Fibroblast of lung (primary cell): Measurements from ENCODE around the gene OR1A2. TPM values are rescaled to one million over a fixed set of nuclear protein-coding genes. Genes with fewer than 3 reads are reported as not detected.

Experiments
- DNase-seq, 2 donors: peaks; one replicate each; pipeline versions ENCODE4 v3.0.0 to v3.0.0-alpha.2; 2010; ENCODE audit warnings: low read depth in 2 of 2
- H2AFZ ChIP-seq: 2 replicates; pipeline ENCODE4 v1.5.1; 2012; ENCODE audit warnings: low read length, control low read depth, inconsistent platforms
- H3K27ac ChIP-seq: 2 replicates; pipeline ENCODE4 v1.5.1; 2011; ENCODE audit warnings: low read length, control low read depth; ENCODE audit not compliant: insufficient read depth
- H3K27me3 ChIP-seq: 2 replicates; pipeline ENCODE4 v1.5.1; 2011; ENCODE audit warnings: mild to moderate bottlenecking, low read length; ENCODE audit not compliant: control insufficient read depth, insufficient read depth
- H3K36me3 ChIP-seq: 2 replicates; pipeline ENCODE4 v1.5.1; 2011; ENCODE audit warnings: low read length; ENCODE audit not compliant: control insufficient read depth, insufficient read depth
- H3K4me1 ChIP-seq: 2 replicates; pipeline ENCODE4 v1.5.1; 2011; ENCODE audit warnings: low read length; ENCODE audit not compliant: control insufficient read depth, insufficient read depth; ENCODE audit errors: extremely low read depth
- H3K4me2 ChIP-seq: 2 replicates; pipeline ENCODE4 v1.5.1; 2011; ENCODE audit warnings: low read length, control low read depth; ENCODE audit not compliant: insufficient read depth; ENCODE audit errors: extremely low read depth
- H3K4me3 ChIP-seq, 4 experiments: fragments of 200-600 bp in 1 of 4; sonication (generic) in 1 of 4; replicated peaks in 1 of 4; 2 replicates each; pipeline ENCODE4 v1.5.1; 2011 to 2016; ENCODE audit warnings: low read length in 4 of 4, low read depth in 3 of 4, mild to moderate bottlenecking in 3 of 4, control low read depth in 2 of 4, inconsistent platforms in 1 of 4, mixed read lengths in 1 of 4; ENCODE audit not compliant: insufficient read depth in 1 of 4; ENCODE audit errors: control extremely low read depth in 1 of 4
- H3K79me2 ChIP-seq: 2 replicates; pipeline ENCODE4 v1.5.1; 2012; ENCODE audit warnings: mild to moderate bottlenecking, low read length, inconsistent platforms; ENCODE audit not compliant: control insufficient read depth, insufficient read depth
- H3K9ac ChIP-seq: 2 replicates; pipeline ENCODE4 v1.5.1; 2011; ENCODE audit warnings: mild to moderate bottlenecking, low read length, control low read depth; ENCODE audit not compliant: insufficient read depth
- H3K9me3 ChIP-seq: 2 replicates; pipeline ENCODE4 v1.5.1; 2012; ENCODE audit warnings: low read depth, low read length; ENCODE audit not compliant: control insufficient read depth, insufficient read depth
- H4K20me1 ChIP-seq: 2 replicates; pipeline ENCODE4 v1.5.1; 2011; ENCODE audit warnings: low read length; ENCODE audit not compliant: control insufficient read depth, insufficient read depth; ENCODE audit errors: extremely low read depth
- EZH2 ChIP-seq: IDR thresholded peaks from 2 replicates; pipeline ENCODE4 v1.5.1; 2012; ENCODE audit warnings: low read length, control low read depth, mild to moderate bottlenecking; ENCODE audit errors: missing control alignments
- polyA minus RNA-seq: library from RNA; depleted of rRNA, polyadenylated mRNA; stranded (reverse); fragments of >200 nt; gene quantifications from 2 replicates; pipeline ENCODE4 v1.2.3, GENCODE V29; 2011; ENCODE audit warnings: low replicate concordance
- polyA plus RNA-seq, 2 donors: library from polyadenylated mRNA; depleted of rRNA in 1 of 2; stranded (reverse) in 1 of 2; unstranded in 1 of 2; fragments of >200 nt; gene quantifications; 2 replicates each; pipeline ENCODE4 v1.2.1, GENCODE V29; 2011 to 2012; ENCODE audit warnings: missing spikeins in 1 of 2
- total RNA-seq: library from RNA; depleted of rRNA; stranded (reverse); fragments of >200 nt; gene quantifications from 2 replicates; pipeline ENCODE4 v1.2.1, GENCODE V29; 2014
- TF ChIP-seq, protein P1 (sequence below), 2 donors: IDR thresholded peaks in 1 of 2; conservative IDR thresholded peaks in 1 of 2; 1 replicate in 1 of 2; 2 replicates in 1 of 2; pipeline ENCODE4 v1.5.1; 2011 to 2012; ENCODE audit warnings: low read length in 2 of 2, control low read depth in 1 of 2, inconsistent platforms in 1 of 2, low read depth in 1 of 2, mild to moderate bottlenecking in 1 of 2

Gene OR1A2, protein sequence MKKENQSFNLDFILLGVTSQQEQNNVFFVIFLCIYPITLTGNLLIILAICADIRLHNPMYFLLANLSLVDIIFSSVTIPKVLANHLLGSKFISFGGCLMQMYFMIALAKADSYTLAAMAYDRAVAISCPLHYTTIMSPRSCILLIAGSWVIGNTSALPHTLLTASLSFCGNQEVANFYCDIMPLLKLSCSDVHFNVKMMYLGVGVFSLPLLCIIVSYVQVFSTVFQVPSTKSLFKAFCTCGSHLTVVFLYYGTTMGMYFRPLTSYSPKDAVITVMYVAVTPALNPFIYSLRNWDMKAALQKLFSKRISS
- total RNA-seq (not detected in 2 replicates), polyA plus RNA-seq (not detected in 2 replicates), polyA minus RNA-seq (not detected in 2 replicates)
- not detected in 2 replicates for polyA plus RNA-seq (2012)

DNA sequence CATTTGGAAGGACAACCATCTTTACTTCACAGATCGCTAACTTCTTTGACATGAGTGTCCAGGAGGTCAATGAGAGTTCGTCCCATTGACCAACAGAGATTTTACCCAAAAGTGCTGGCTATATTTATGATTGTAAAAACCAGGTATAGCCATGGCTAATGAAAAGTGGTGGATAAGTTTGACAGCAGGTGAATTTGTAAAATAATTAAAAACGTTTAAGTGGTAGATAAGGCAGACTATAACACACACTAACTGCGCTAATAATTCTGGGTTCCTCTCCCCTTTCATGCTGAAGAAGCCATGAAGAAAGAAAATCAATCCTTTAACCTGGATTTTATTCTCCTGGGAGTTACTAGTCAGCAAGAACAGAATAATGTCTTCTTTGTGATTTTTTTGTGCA lies at the start of gene OR1A2:
Gene OR1A2, plus strand, starts transcription at position 301 of the 400 bp plus-strand sequence. Its CDS starts 0 bp downstream, at position 301.
- Histone ChIP-seq H3K27ac (no peak within 1 kb of the TSS), H3K9ac (no peak within 1 kb of the TSS), H3K4me1 (no peaks in the 10 kb centered on the region), H4K20me1 (no peaks in the 10 kb centered on the region), H3K79me2 (no peaks in the 10 kb centered on the region), H3K4me2 (no peak within 1 kb of the TSS), H3K36me3 (no peaks in the 10 kb centered on the region), H3K4me3 (no peak within 1 kb of the TSS), H3K9me3 (no peaks in the 10 kb centered on the region), H2AFZ (no peak within 1 kb of the TSS), H3K27me3 (no peaks in the 10 kb centered on the region)
- TF ChIP-seq, protein P1, sequence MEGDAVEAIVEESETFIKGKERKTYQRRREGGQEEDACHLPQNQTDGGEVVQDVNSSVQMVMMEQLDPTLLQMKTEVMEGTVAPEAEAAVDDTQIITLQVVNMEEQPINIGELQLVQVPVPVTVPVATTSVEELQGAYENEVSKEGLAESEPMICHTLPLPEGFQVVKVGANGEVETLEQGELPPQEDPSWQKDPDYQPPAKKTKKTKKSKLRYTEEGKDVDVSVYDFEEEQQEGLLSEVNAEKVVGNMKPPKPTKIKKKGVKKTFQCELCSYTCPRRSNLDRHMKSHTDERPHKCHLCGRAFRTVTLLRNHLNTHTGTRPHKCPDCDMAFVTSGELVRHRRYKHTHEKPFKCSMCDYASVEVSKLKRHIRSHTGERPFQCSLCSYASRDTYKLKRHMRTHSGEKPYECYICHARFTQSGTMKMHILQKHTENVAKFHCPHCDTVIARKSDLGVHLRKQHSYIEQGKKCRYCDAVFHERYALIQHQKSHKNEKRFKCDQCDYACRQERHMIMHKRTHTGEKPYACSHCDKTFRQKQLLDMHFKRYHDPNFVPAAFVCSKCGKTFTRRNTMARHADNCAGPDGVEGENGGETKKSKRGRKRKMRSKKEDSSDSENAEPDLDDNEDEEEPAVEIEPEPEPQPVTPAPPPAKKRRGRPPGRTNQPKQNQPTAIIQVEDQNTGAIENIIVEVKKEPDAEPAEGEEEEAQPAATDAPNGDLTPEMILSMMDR (conservative IDR thresholded peaks at IDR 0.05 in 1 of 2, IDR thresholded peaks at IDR 0.05 in 1 of 2; ENCODE audit: low read depth in 1 of 2, low read length in 2 of 2): no peak
- no peak for TF ChIP-seq EZH2
- no peak for DNase-seq

GRCh38 chr17:3157218-3157617 lies 40.1 kb upstream of the OR1A2 start:
- Histone ChIP-seq H3K4me1 (no peaks in the 10 kb centered on the region), H3K9me3 (no peaks in the 10 kb centered on the region), H2AFZ (no peak overlapping the region), H3K4me2 (no peak overlapping the region), H3K36me3 (no peaks in the 10 kb centered on the region), H4K20me1 (no peaks in the 10 kb centered on the region), H3K4me3 (no peak overlapping the region), H3K27ac (no peak overlapping the region), H3K27me3 (no peaks in the 10 kb centered on the region), H3K79me2 (no peaks in the 10 kb centered on the region), H3K9ac (no peak overlapping the region)
- DNase-seq: no peak
- TF ChIP-seq EZH2: no peak
- TF ChIP-seq, protein P1 (conservative IDR thresholded peaks at IDR 0.05 in 1 of 2, IDR thresholded peaks at IDR 0.05 in 1 of 2; ENCODE audit: low read depth in 1 of 2, low read length in 2 of 2): no peak

- Histone ChIP-seq H3K9me3 (no peaks in the 10 kb centered on the region), H3K4me2 (no peak overlapping the region), H3K79me2 (no peaks in the 10 kb centered on the region), H3K27ac (no peak overlapping the region), H3K4me3 (no peak overlapping the region), H3K36me3 (no peaks in the 10 kb centered on the region), H4K20me1 (no peaks in the 10 kb centered on the region), H3K9ac (no peak overlapping the region), H3K4me1 (no peaks in the 10 kb centered on the region), H2AFZ (no peak overlapping the region), H3K27me3 (no peaks in the 10 kb centered on the region)
- TF ChIP-seq, protein P1 (conservative IDR thresholded peaks at IDR 0.05 in 1 of 2, IDR thresholded peaks at IDR 0.05 in 1 of 2; ENCODE audit: low read depth in 1 of 2, low read length in 2 of 2): no peak
- TF ChIP-seq EZH2: no peak
- no peak for DNase-seq
These were observed 29.7 kb upstream of the OR1A2 start for GRCh38 chr17:3167574-3167973.
